HG02870 (cell line): ENCODE data around the gene RAB8B.

Experiments used
- ATAC-seq: cut with Tn5 transposase; IDR thresholded peaks from one replicate; pipeline ENCODE4 v1.9.1; 2021; ENCODE audit warnings: mild to moderate bottlenecking, moderate library complexity; ENCODE audit not compliant: unreplicated experiment

Gene RAB8B

DNA sequence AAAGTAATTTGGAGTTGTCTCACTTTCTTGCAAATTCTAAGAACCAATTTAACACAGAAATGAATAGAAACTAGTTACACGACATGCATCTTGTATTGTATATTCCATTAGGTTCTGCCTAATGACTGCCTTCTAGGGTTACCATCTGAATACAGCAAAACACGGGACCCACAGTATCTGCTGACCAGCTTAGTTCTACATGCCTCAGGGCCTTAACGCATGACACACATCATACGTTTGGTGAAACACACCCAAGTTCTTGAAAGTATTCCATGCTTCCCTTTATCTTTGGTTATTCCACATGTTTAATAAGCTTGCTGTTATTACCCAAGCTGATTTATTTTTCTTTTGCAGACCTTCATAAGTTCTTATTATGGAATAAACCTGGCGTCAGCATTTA lies 115.9 kb downstream of the RAB8B start:
- ATAC-seq: no peak

- no peak for ATAC-seq
Observed at GRCh38 chr15:63306492-63307073, 117.2 kb downstream of the RAB8B start.

- no peak for ATAC-seq
Observed at GRCh38 chr15:63308491-63308890, 119.1 kb downstream of the RAB8B start.

DNA sequence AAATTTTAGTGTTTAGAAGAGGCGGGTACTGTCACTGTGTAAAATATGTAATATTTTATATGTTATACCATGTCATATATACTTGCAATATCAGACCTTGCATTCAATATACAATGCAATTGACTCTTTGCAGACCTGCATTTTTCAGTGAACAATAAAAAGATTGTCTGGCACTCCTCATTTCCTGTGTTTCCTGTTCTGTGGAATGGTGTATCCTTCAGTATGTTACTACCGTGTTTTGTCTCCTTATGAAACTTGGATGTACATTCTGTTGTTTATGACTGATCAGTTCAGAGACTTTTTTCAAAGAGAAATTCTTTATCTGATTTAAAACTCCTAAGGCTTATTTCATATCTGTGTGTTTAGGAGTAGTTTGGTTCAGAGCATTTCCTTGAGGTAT lies 119.5 kb downstream of the RAB8B start:
- ATAC-seq: no peak

DNA sequence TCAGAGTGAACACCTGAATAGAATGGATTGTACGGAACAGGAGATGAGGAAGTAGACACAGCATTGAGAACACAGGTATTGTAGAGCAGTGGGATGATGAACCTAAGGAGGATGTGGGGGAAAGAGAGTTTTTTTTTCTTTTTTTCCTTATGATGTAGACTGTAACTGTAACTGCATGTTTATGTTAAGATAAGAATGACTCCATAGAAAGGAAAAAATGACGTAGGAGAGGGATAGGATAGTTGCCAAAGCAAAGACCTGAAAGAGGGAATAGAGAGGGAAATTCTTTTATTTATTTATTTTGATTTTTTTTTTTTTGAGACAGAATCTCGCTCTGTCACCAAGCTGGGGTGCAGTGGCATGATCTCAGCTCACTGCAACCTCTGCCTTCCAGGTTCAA lies 121.2 kb downstream of the RAB8B start:
- ATAC-seq: no peak

DNA sequence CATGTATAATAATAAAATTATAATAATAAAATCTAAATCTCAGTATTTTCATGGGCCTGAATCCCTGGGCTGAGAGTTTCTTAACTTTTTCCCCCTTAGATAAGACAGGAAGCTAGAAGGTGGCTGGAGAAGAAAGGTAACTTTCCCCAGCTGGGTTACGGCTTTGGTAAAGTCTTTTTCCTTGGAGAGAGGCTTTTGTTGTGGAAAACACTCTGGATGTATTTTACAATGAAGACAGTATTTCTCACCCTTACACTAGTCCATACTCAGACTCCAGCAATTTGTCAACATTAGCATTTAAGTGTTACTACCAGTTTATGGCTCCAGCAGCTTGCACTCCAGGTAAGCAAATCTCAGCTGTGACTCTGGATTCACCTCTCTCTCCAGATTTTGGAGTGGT lies 122.9 kb downstream of the RAB8B start:
- no peak for ATAC-seq

DNA sequence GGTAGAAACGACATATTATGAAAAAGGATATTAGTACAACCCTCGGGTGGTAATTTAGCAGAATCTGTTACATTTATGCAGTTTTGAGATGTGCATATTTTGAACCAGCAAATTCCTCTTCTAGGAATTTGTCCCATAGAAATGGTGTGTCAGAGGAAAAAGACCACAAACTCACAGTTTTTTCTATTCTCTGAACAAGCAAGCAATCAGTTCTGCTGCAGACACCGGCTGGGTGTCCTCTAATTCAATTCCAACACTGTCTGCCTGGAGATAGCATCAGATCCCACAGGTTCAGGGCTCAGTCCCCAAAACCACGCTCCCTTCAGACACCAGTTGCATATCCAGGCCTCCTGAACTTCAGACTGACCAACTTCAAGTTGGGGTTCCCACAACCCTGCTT lies 124.4 kb downstream of the RAB8B start:
- no peak for ATAC-seq

DNA sequence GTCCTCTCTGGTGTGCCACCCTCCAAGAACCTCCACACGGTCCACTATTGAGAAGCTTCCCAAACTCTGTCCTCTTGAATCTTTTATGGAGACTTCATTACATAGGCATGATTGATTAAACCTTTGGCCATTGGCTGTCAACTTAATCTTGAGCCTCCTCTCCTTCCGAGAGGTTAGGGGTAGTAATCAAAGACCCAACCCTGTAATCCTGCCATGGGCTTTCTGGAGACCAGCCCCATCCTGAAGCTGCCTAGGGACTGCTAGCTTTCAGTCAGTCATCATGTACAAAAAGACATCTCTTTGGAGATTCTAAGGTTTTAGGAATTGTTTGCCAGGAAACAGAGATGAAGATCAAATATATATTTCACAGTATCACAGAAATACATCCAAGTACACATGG lies 125.0 kb downstream of the RAB8B start:
- ATAC-seq: no peak
